Calu3 (cell line): ENCODE results near the gene EEPD1. TPM values are rescaled to one million over a fixed set of nuclear protein-coding genes. Genes with fewer than 3 reads are reported as not detected.

Experiments used
- BruUV-seq: library from RNA; stranded (reverse); fragments of 400-500 nt; replicated peaks from 2 replicates; lab custom pipeline; 2021; lab: Mats Ljungman, UMichigan
- CTCF ChIA-PET: fragments of 300-600 bp; sonication (Branson Sonifier 250); formaldehyde crosslinking; loops from one replicate; lab custom pipeline; 2022; ENCODE audit warnings: antibody characterized with exemption; lab: Charles Lee
- DNase-seq: peaks from one replicate; pipeline ENCODE4 v3.0.0; 2022
- H3K27ac Mint-ChIP-seq: one replicate; pipeline ENCODE4 v1.8.0; 2022; ENCODE audit warnings: mixed read lengths; ENCODE audit not compliant: unreplicated experiment
- H3K27me3 Mint-ChIP-seq: one replicate; pipeline ENCODE4 v1.8.0; 2022; ENCODE audit warnings: mixed read lengths; ENCODE audit not compliant: unreplicated experiment
- H3K36me3 Mint-ChIP-seq: one replicate; pipeline ENCODE4 v1.8.0; 2022; ENCODE audit warnings: mild to moderate bottlenecking, moderate library complexity, mixed read lengths; ENCODE audit not compliant: insufficient read depth, unreplicated experiment
- H3K4me1 Mint-ChIP-seq: one replicate; pipeline ENCODE4 v1.8.0; 2022; ENCODE audit warnings: mild to moderate bottlenecking, low read depth, mixed read lengths; ENCODE audit not compliant: unreplicated experiment
- H3K4me3 Mint-ChIP-seq: one replicate; pipeline ENCODE4 v1.8.0; 2022; ENCODE audit warnings: mild to moderate bottlenecking, low read depth, moderate library complexity, mixed read lengths; ENCODE audit not compliant: unreplicated experiment
- H3K9me3 Mint-ChIP-seq: one replicate; pipeline ENCODE4 v1.8.0; 2022; ENCODE audit warnings: low read depth, mixed read lengths; ENCODE audit not compliant: unreplicated experiment
- CTCF ChIP-seq: fragments of 200-600 bp; IDR thresholded peaks from one replicate; pipeline ENCODE4 v1.8.0; 2022; ENCODE audit warnings: antibody characterized with exemption; ENCODE audit not compliant: unreplicated experiment
- intact Hi-C: fragments of 100-400 bp; cut with micrococcal nuclease; formaldehyde crosslinking; loops from one replicate; pipeline ENCODE4 v1.10.0; 2022; ENCODE audit not compliant: unreplicated experiment
- total RNA-seq: library from RNA; stranded (reverse); gene quantifications from 2 replicates; pipeline ENCODE4 v1.2.3, GENCODE V29; 2022

EEPD1 gene
- total RNA-seq, 1 experiment from 2014 or later: 48.8 TPM

- TF ChIP-seq CTCF: no peak
- Mint-ChIP-seq H3K4me3 (no peak overlapping the region), H3K27me3 (no peaks in the 10 kb centered on the region), H3K27ac (no peak overlapping the region), H3K4me1 (peaks cover 46% of the 10 kb centered on the region), H3K9me3 (no peaks in the 10 kb centered on the region), H3K36me3 (peaks cover 10% of the 10 kb centered on the region)
- CTCF ChIA-PET: no interaction called here
- intact Hi-C loops: no loop called here
- DNase-seq: no peak
- BruUV-seq: no TSS peak
Measured at GRCh38 chr7:36188906-36189305, 35.9 kb downstream of the EEPD1 start.

- no peaks in the 10 kb centered on the region for H3K9me3 Mint-ChIP-seq
- intact Hi-C loops: no loop called here
- no peak overlapping the region for H3K4me3 Mint-ChIP-seq
- H3K27me3 Mint-ChIP-seq: no peaks in the 10 kb centered on the region
- H3K27ac Mint-ChIP-seq: no peak overlapping the region
- peaks cover 10% of the 10 kb centered on the region for H3K36me3 Mint-ChIP-seq
- DNase-seq: no peak
- no peak for TF ChIP-seq CTCF
- no TSS peak for BruUV-seq
- peaks cover 40% of the 10 kb centered on the region for H3K4me1 Mint-ChIP-seq
- CTCF ChIA-PET: no interaction called here
Measured at GRCh38 chr7:36190447-36191291, 37.6 kb downstream of the EEPD1 start.

- Mint-ChIP-seq H3K27me3 (no peaks in the 10 kb centered on the region), H3K27ac (no peak overlapping the region), H3K36me3 (peaks cover 6% of the 10 kb centered on the region), H3K4me3 (no peak overlapping the region), H3K9me3 (no peaks in the 10 kb centered on the region), H3K4me1 (peaks cover 32% of the 10 kb centered on the region)
- no TSS peak for BruUV-seq
- no peak for TF ChIP-seq CTCF
- DNase-seq: no peak
- CTCF ChIA-PET: no interaction called here
- intact Hi-C loops: no loop called here
Measured at GRCh38 chr7:36191292-36191920, 38.4 kb downstream of the EEPD1 start.

DNA sequence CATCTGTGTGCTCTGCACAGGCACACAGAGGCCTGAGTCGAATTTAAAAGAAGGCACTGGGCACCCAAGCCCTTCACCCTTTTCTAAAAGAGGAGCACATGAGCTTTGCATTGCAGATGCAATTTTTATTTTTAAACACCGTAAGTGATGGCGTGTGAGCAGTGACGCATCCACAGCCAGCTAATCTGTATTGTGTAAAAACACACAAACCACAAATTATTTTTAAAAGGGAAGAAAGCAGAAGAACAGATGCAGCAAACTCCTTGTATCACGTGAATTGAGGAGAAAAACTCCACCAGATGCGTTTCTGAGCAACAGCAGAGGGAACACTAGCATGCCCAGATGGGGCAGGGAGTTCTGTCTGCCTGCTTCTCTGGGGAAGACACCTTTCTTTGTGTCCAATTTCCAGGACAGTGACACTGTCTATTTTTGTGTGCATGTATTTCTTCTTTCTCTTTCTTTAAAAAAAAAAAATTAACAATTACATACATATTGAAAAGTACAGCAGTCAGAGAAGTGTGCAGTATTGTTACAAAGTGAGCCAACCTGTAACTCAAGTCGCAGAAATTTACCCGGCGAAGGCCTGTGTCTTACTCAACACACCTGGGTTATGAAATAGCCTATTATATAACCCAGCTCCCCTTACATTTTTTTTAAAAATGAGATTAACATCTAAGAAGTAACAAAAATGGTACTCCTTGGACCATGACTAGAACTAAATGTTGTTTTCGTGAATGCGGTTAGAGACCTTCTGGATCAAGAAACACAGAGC is 39.2 kb downstream of the EEPD1 start:
- no TSS peak for BruUV-seq
- H3K27ac Mint-ChIP-seq: no peak overlapping the region
- peaks cover 26% of the 10 kb centered on the region for H3K4me1 Mint-ChIP-seq

More for the DNA sequence above, 39.2 kb downstream of the EEPD1 start:
- H3K27me3 Mint-ChIP-seq: no peaks in the 10 kb centered on the region
- CTCF ChIA-PET: no interaction called here
- intact Hi-C loops: no loop called here
- H3K9me3 Mint-ChIP-seq: no peaks in the 10 kb centered on the region
- TF ChIP-seq CTCF: no peak
- DNase-seq: no peak
- peaks cover 6% of the 10 kb centered on the region for H3K36me3 Mint-ChIP-seq
- no peak overlapping the region for H3K4me3 Mint-ChIP-seq
